ENCODE results near the gene IMPDH1. TPM values are rescaled to one million over a fixed set of nuclear protein-coding genes. Genes with fewer than 3 reads are reported as not detected.

Gene IMPDH1
- total and polyA plus RNA-seq, 2 donors (not counting 1 experiment from before 2014, with no cell fraction given), result 54.9 to 90.6 TPM

DNA sequence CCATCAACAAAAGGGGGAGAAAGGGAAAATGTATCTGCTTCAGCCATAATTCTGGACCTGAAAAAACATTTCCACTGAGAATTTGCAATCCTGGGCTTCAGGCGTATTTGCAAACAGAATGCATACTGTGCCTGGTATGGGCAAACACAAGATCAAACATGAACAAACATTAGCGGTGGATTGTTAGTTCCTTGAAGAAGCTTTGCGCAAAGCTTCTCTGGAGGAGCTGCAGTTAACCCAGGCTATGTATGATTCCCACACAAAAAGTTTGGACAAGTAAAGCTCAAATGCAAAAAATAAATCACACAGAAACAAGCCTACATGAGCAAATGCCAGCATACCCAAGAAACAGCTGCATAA, 25.5 kb upstream of the IMPDH1 start:
- H3K9me3 ChIP-seq (ENCODE audit: control extremely low read depth in 1 of 3, control insufficient read depth in 2 of 3, insufficient read depth in 1 of 3, low read length in 2 of 3), result no peaks in the 10 kb centered on the region
- DNase-seq, result no peak
- POLR2A ChIA-PET, result interaction anchor here (1.1 kb wide), 1 partner anchor 20 kb away, joined by 3 read pairs; no protein-coding TSS in a partner anchor

More for the DNA sequence above, 25.5 kb upstream of the IMPDH1 start:
- Histone ChIP-seq H3K27me3 (replicated peaks in 1 of 4; ENCODE audit: control extremely low read depth in 1 of 4, control insufficient read depth in 3 of 4, insufficient read depth in 4 of 4, low read length in 3 of 4) (no peaks in the 10 kb centered on the region), H2AFZ (ENCODE audit: insufficient read depth, low read depth, low read length, poor library complexity, severe bottlenecking) (no peak overlapping the region), H3K27ac (ENCODE audit: low read length in 2 of 2) (no peak overlapping the region), H4K20me1 (ENCODE audit: control insufficient read depth, insufficient read depth, low read length, poor library complexity, severe bottlenecking) (no peaks in the 10 kb centered on the region), H3K9ac (ENCODE audit: low read length) (no peak overlapping the region), H3K4me1 (ENCODE audit: control insufficient read depth in 2 of 2, insufficient read depth in 2 of 2, low read length in 2 of 2) (peaks cover 19 to 24% of the 10 kb centered on the region in 2 donors), H3K4me3 (ENCODE audit: control extremely low read depth in 1 of 5, extremely low read depth in 1 of 5, insufficient read depth in 1 of 5, low read depth in 2 of 5, low read length in 4 of 5) (no peak overlapping the region), H3K36me3 (replicated peaks in 1 of 2; ENCODE audit: control extremely low read depth in 1 of 2, control insufficient read depth in 1 of 2, extremely low read depth in 1 of 2, insufficient read depth in 2 of 2, low read length in 1 of 2) (no peaks in the 10 kb centered on the region), H3K4me2 (replicated peaks; ENCODE audit: low read depth, low read length, poor library complexity, severe bottlenecking) (no peak overlapping the region), H3K79me2 (ENCODE audit: control insufficient read depth, insufficient read depth, low read length) (no peaks in the 10 kb centered on the region)
- H3K27me3 Mint-ChIP-seq, result no peaks in the 10 kb centered on the region
- WGBS (ENCODE audit: insufficient coverage), result 97% methylated on average over 3 of the region's 3 CpGs
- no peaks in the 10 kb centered on the region for H3K9me3 Mint-ChIP-seq (ENCODE audit: insufficient read depth)
- TF ChIP-seq, protein P1, sequence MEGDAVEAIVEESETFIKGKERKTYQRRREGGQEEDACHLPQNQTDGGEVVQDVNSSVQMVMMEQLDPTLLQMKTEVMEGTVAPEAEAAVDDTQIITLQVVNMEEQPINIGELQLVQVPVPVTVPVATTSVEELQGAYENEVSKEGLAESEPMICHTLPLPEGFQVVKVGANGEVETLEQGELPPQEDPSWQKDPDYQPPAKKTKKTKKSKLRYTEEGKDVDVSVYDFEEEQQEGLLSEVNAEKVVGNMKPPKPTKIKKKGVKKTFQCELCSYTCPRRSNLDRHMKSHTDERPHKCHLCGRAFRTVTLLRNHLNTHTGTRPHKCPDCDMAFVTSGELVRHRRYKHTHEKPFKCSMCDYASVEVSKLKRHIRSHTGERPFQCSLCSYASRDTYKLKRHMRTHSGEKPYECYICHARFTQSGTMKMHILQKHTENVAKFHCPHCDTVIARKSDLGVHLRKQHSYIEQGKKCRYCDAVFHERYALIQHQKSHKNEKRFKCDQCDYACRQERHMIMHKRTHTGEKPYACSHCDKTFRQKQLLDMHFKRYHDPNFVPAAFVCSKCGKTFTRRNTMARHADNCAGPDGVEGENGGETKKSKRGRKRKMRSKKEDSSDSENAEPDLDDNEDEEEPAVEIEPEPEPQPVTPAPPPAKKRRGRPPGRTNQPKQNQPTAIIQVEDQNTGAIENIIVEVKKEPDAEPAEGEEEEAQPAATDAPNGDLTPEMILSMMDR (IDR thresholded peaks at IDR 0.05), result no peak
- no peak for TF ChIP-seq EZH2 (IDR thresholded peaks at IDR 0.05; ENCODE audit: borderline replicate concordance, insufficient read depth, low read depth, low read length, poor library complexity, severe bottlenecking)
- intact Hi-C loops (cut with micrococcal nuclease), result no loop called here
- peaks cover 23% of the 10 kb centered on the region for H3K4me1 Mint-ChIP-seq
- H3K4me3 Mint-ChIP-seq, result no peak overlapping the region
- ATAC-seq (ENCODE audit: low read depth), result no peak
- CTCF ChIA-PET, result interaction anchor here (1.1 to 11.8 kb wide), 7 partner anchors 8 to 48 kb away, joined by 4 to 133 read pairs (median 7); partner anchors contain the start of gene HILPDA
- H3K27ac Mint-ChIP-seq, result no peak overlapping the region

Data from B cell (primary cell).